GM12891 (cell line): ENCODE data around the gene ITM2C.

Source experiments
- PAX5 ChIP-seq: IDR thresholded peaks from 2 replicates; pipeline ENCODE4 v1.6.1; 2011; ENCODE audit warnings: low read length, moderate library complexity, mild to moderate bottlenecking; ENCODE audit not compliant: insufficient read depth, severe bottlenecking
- POLR2A ChIP-seq: IDR thresholded peaks from 2 replicates; pipeline ENCODE4 v1.6.1; 2011; ENCODE audit warnings: low read depth, low read length, control low read depth
- TAF1 ChIP-seq: IDR thresholded peaks from 2 replicates; pipeline ENCODE4 v1.6.1; 2011; ENCODE audit warnings: low read depth, low read length, control low read depth

GRCh38 chr2:230905448-230906421 is 41.0 kb downstream of the ITM2C start:
- TF ChIP-seq POLR2A = no peak
- TF ChIP-seq TAF1 = no peak
- no peak for TF ChIP-seq PAX5
